Stimulated activated naive CD8-positive, alpha-beta T cell treated with anti-CD3 and anti-CD28 coated beads, Interleukin-15, amount 100 ng/mL, for 72 hours (primary cell): ENCODE results near the gene SLX4IP.
A peak's percentile ranks its signal among the peaks of the same experiment; 100 is the strongest.

ENCODE experiments used
- ATAC-seq: fragments of 150-1000 bp; cut with Tn5 transposase; 2 replicates; pipeline ENCODE4 v1.10.0; 2021; ENCODE audit warnings: mild to moderate bottlenecking, moderate library complexity
- DNase-seq, 2 donors: peaks; one replicate each; pipeline ENCODE4 v3.0.0; 2021 to 2022
- H3K27ac Mint-ChIP-seq, 2 donors: one replicate each; pipeline ENCODE4 v1.8.0; 2022; ENCODE audit warnings: mild to moderate bottlenecking in 2 of 2, mixed read lengths in 2 of 2, moderate library complexity in 2 of 2
- H3K27me3 Mint-ChIP-seq: one replicate; pipeline ENCODE4 v1.8.0; 2022; ENCODE audit warnings: mixed read lengths
- H3K4me1 Mint-ChIP-seq: one replicate; pipeline ENCODE4 v1.8.0; 2022; ENCODE audit warnings: mild to moderate bottlenecking, mixed read lengths
- H3K4me3 Mint-ChIP-seq, 2 donors: one replicate each; pipeline ENCODE4 v1.8.0; 2022; ENCODE audit warnings: mild to moderate bottlenecking in 2 of 2, mixed read lengths in 2 of 2, moderate library complexity in 1 of 2
- H3K9me3 Mint-ChIP-seq, 2 donors: one replicate each; pipeline ENCODE4 v1.8.0; 2022; ENCODE audit warnings: mixed read lengths in 2 of 2

SLX4IP gene

DNA sequence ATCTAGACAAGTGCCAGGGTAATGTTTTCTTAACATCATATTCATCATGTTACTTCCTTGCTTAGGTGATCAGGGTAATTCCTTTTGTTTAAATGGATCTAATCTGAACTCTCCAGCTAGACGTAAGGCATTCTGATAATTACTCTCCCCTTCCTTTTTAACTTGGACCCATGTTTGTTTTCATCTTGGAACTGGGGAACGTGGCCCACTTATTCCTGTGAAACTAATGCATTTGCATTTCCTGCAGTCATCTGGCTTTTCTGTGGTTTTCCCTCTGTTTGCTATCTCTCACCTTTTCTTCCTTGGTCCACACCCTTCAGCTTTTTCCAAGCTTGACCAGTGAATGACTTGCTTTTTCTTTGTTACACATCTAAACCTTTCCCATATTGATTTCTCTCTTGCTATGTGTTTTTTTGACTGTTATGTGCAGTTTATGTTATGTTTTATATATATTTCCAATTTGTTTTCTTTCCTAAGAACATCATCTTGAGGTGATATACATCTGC, 33.3 kb downstream of the SLX4IP start:
- Mint-ChIP-seq H3K4me1 (peaks cover 10% of the 10 kb centered on the region), H3K27ac (peak overlapping the region in 1 of 2 donors; percentile 0), H3K4me3 (no peak overlapping the region), H3K9me3 (peaks cover 0 to under 1% of the 10 kb centered on the region in 2 donors), H3K27me3 (no peaks in the 10 kb centered on the region)
- ATAC-seq (no peak), DNase-seq (no peak)

DNA sequence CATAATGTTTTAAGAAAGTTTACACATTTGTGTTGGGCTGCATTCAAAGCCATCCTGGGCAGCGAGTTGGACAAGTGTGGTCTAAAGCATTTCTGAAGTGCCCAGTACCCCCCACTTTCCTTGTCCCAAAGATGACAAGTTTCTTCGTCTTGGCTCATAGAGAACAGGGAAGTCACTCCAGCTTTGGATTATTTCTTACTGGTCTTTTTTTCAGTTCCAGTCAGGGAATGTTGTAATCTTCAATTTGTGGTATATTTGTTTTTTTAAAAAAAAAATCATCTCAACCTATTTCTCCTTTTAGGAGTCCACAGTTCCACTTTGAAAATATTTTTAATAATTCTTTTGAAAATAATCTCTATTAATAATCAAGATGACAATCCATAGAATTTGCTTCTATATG, 34.0 kb downstream of the SLX4IP start:
- no peak for DNase-seq

GRCh38 chr20:10469599-10469998, 34.5 kb downstream of the SLX4IP start:
- ATAC-seq (peak; percentile 59), DNase-seq (no peak)
- peaks cover 14% of the 10 kb centered on the region for H3K4me1 Mint-ChIP-seq
- no peaks in the 10 kb centered on the region for H3K9me3 Mint-ChIP-seq
- H3K27ac Mint-ChIP-seq: no peak overlapping the region
- no peaks in the 10 kb centered on the region for H3K27me3 Mint-ChIP-seq
- no peak overlapping the region for H3K4me3 Mint-ChIP-seq

More for the DNA sequence above, 34.0 kb downstream of the SLX4IP start:
- Mint-ChIP-seq H3K27ac (no peak overlapping the region), H3K9me3 (no peaks in the 10 kb centered on the region), H3K4me3 (no peak overlapping the region), H3K27me3 (no peaks in the 10 kb centered on the region), H3K4me1 (peaks cover 10% of the 10 kb centered on the region)
- ATAC-seq: no peak

GRCh38 chr20:10470276-10470675, 35.2 kb downstream of the SLX4IP start:
- Mint-ChIP-seq H3K9me3 (no peaks in the 10 kb centered on the region), H3K27ac (no peak overlapping the region), H3K4me1 (peaks cover 21% of the 10 kb centered on the region), H3K4me3 (no peak overlapping the region), H3K27me3 (no peaks in the 10 kb centered on the region)
- ATAC-seq (no peak), DNase-seq (no peak)

DNA sequence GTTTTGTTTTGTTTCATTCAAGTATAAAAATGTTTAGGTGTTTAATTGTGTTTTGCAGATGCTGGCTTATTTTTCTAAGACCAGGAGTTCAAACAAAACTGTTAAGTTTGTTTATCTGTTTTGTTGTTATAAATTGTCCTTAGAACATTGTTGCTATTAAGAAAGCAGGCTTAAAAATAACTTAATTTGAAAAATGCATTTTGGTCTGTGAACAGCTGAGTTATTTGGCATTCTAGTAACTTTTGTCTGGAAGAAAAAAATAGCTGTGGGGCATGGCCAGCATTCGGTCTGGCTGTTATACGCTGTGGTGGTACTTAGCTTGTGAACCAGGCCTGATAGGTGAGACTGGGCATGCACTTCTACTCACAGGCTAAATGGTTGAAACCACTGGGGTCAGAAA, 37.8 kb downstream of the SLX4IP start:
- ATAC-seq (no peak), DNase-seq (no peak)

GRCh38 chr20:10474606-10475184, 39.6 kb downstream of the SLX4IP start:
- DNase-seq (no peak), ATAC-seq (no peak)
- no peak overlapping the region for H3K27ac Mint-ChIP-seq
- H3K4me3 Mint-ChIP-seq: no peak overlapping the region
- peaks cover 16% of the 10 kb centered on the region for H3K4me1 Mint-ChIP-seq
- no peaks in the 10 kb centered on the region for H3K27me3 Mint-ChIP-seq
- H3K9me3 Mint-ChIP-seq: no peaks in the 10 kb centered on the region

More for the DNA sequence above, 37.8 kb downstream of the SLX4IP start:
- no peak overlapping the region for H3K27ac Mint-ChIP-seq
- no peak overlapping the region for H3K4me3 Mint-ChIP-seq
- H3K27me3 Mint-ChIP-seq: no peaks in the 10 kb centered on the region
- H3K4me1 Mint-ChIP-seq: peaks cover 25% of the 10 kb centered on the region
- no peaks in the 10 kb centered on the region for H3K9me3 Mint-ChIP-seq

GRCh38 chr20:10475225-10475624, 40.1 kb downstream of the SLX4IP start:
- Mint-ChIP-seq H3K27me3 (no peaks in the 10 kb centered on the region), H3K9me3 (no peaks in the 10 kb centered on the region), H3K27ac (no peak overlapping the region), H3K4me3 (no peak overlapping the region), H3K4me1 (peaks cover 16% of the 10 kb centered on the region)
- ATAC-seq (no peak), DNase-seq (no peak)

DNA sequence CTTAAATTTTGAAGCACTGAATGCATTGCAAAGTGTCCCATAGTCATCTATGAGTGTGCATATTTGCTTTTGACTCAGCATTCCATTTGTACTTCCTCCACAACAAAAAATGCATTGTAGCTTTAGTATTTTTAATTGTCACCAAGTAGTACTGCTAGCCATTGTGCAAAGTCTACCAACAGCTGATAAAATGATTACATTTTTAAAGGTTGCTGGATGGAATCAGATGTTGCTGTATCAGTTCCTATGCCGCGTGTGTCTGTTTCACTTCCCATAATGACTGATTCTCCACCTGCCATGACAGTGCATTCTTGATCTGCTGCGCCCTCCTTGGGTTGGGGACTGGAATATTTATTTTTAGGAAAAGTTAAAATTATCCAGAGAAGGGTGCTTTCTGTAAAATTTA, 41.2 kb downstream of the SLX4IP start:
- Mint-ChIP-seq H3K4me1 (peaks cover 16% of the 10 kb centered on the region), H3K27ac (no peak overlapping the region), H3K4me3 (no peak overlapping the region), H3K27me3 (no peaks in the 10 kb centered on the region), H3K9me3 (no peaks in the 10 kb centered on the region)
- no peak for DNase-seq
- no peak for ATAC-seq

GRCh38 chr20:10478205-10478604, 43.1 kb downstream of the SLX4IP start:
- Mint-ChIP-seq H3K4me3 (no peak overlapping the region), H3K27me3 (no peaks in the 10 kb centered on the region), H3K27ac (no peak overlapping the region), H3K9me3 (no peaks in the 10 kb centered on the region), H3K4me1 (peaks cover 16% of the 10 kb centered on the region)
- DNase-seq (no peak), ATAC-seq (no peak)

DNA sequence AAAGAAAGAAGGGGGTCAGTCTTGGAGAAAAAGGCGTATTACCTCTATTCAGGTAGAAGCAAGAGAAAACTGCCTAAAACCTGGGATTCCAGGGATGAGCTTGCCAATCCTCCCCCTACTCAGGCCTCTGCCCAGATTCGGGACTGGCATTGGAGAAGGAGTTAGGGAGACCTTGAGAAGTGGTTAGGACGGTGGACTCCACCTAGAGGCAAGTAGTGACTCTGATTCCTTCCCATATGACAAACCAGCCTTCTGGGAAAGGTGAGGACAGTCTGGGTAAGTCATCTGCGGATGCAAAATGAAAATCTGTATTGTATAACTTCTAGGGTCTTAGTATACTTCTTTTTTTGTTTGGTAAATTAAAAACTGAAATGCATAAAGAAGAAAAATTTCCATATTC, 43.8 kb downstream of the SLX4IP start:
- H3K27me3 Mint-ChIP-seq: no peaks in the 10 kb centered on the region
- no peaks in the 10 kb centered on the region for H3K9me3 Mint-ChIP-seq
- no peak overlapping the region for H3K4me3 Mint-ChIP-seq
- H3K4me1 Mint-ChIP-seq: peaks cover 16% of the 10 kb centered on the region
- ATAC-seq (no peak), DNase-seq (no peak)
- H3K27ac Mint-ChIP-seq: no peak overlapping the region

DNA sequence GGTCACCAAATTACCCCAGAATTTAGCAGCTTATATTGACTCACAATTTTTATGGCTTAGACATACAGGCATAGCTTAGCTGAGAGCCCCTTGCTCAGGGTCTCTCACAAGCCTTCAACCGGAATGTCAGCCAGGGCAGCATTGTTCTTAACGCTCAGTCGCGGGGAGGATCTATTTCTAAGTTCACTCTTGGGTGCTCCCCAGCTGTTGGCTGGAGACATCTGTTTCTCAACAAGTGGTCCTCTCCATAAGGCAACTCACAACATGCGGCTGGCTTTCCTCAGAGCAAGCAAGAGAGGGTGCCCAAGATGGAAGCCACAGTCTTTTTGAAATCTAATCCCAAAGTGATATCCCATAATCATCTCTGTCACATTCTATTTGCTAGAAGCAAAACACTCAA, 46.6 kb downstream of the SLX4IP start:
- Mint-ChIP-seq H3K27me3 (no peaks in the 10 kb centered on the region), H3K4me1 (no peaks in the 10 kb centered on the region), H3K27ac (no peak overlapping the region), H3K4me3 (no peak overlapping the region), H3K9me3 (no peaks in the 10 kb centered on the region)
- ATAC-seq (no peak), DNase-seq (no peak)

- H3K4me3 Mint-ChIP-seq: no peak overlapping the region
- no peaks in the 10 kb centered on the region for H3K27me3 Mint-ChIP-seq
- H3K4me1 Mint-ChIP-seq: peaks cover 14% of the 10 kb centered on the region
- H3K9me3 Mint-ChIP-seq: no peaks in the 10 kb centered on the region
- no peak overlapping the region for H3K27ac Mint-ChIP-seq
- ATAC-seq: no peak
- DNase-seq: no peak
These were observed 48.6 kb downstream of the SLX4IP start for GRCh38 chr20:10483691-10484090.

DNA sequence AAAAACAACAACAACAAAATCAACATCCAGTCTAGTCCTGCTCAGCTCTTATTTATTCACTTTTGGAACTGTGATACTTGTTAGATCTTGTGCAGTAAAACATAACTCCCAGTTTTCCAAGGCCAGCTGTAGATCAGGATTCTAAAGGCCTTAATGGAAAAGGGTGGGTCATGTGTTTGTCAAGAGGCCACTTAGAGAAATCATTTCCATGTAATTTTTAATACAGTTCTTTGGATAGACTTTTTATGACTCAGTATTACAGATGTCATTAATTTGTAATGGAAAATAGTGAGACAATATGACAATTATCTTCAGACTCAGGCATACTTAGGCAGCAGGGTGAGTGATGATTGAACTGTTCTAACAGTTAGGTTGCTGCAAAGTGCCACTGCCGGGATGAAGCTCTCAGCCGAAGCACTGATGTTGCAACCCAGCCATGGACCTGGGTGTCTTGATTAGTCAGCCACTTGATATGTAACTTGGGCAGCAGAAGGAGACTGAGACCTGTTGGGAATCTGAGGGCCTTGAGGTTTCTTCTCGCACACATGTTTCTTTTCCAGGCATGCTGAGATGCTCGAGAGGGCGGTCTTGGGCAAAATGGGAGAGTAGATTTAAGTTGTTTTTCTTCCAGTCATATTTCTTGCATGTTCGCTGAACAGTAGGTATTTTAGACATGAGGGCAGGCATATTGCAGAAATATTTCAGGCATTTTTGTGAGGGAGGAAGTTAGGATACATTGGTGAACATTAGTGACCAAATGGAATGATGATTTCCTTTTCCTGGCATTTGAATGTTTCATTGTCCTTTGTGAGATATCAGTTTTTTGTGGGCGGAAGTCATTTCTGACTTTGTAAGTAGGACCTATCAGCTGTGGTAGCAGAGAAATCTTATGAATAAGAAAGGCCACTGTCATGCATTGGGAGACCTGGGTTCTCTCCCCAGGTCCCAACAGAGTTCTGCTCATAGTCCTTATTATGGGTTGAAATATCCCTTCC, 52.3 kb downstream of the SLX4IP start:
- no peak overlapping the region for H3K4me3 Mint-ChIP-seq
- ATAC-seq (no peak), DNase-seq (no peak)
- peaks cover 28% of the 10 kb centered on the region for H3K4me1 Mint-ChIP-seq
- no peaks in the 10 kb centered on the region for H3K27me3 Mint-ChIP-seq
- no peak overlapping the region for H3K27ac Mint-ChIP-seq
- H3K9me3 Mint-ChIP-seq: no peaks in the 10 kb centered on the region

- H3K4me3 Mint-ChIP-seq: no peak overlapping the region
- no peaks in the 10 kb centered on the region for H3K9me3 Mint-ChIP-seq
- ATAC-seq (no peak), DNase-seq (no peak)
- no peak overlapping the region for H3K27ac Mint-ChIP-seq
- H3K4me1 Mint-ChIP-seq: peaks cover 28% of the 10 kb centered on the region
- no peaks in the 10 kb centered on the region for H3K27me3 Mint-ChIP-seq
These were observed 53.4 kb downstream of the SLX4IP start for GRCh38 chr20:10488534-10488933.

- Mint-ChIP-seq H3K9me3 (no peaks in the 10 kb centered on the region), H3K4me1 (peaks cover 34% of the 10 kb centered on the region), H3K4me3 (no peak overlapping the region), H3K27me3 (no peaks in the 10 kb centered on the region), H3K27ac (no peak overlapping the region)
- no peak for ATAC-seq
- DNase-seq: no peak
These were observed 54.7 kb downstream of the SLX4IP start for GRCh38 chr20:10489853-10490252.

- Mint-ChIP-seq H3K27ac (no peak overlapping the region), H3K27me3 (no peaks in the 10 kb centered on the region), H3K4me1 (peaks cover 37% of the 10 kb centered on the region), H3K4me3 (no peak overlapping the region), H3K9me3 (no peaks in the 10 kb centered on the region)
- ATAC-seq (no peak), DNase-seq (no peak)
These were observed 55.2 kb downstream of the SLX4IP start for GRCh38 chr20:10490257-10490656.
